Activated CD4-positive, CD25-positive, alpha-beta regulatory T cell treated with anti-CD3 and anti-CD28 coated beads, Interleukin-2, amount 50 U/mL, for 72 hours (primary cell): Measurements from ENCODE around the gene CRYBB1.

ENCODE experiments used
- DNase-seq: peaks from one replicate; pipeline ENCODE4 v3.0.0; 2021

Gene CRYBB1

DNA sequence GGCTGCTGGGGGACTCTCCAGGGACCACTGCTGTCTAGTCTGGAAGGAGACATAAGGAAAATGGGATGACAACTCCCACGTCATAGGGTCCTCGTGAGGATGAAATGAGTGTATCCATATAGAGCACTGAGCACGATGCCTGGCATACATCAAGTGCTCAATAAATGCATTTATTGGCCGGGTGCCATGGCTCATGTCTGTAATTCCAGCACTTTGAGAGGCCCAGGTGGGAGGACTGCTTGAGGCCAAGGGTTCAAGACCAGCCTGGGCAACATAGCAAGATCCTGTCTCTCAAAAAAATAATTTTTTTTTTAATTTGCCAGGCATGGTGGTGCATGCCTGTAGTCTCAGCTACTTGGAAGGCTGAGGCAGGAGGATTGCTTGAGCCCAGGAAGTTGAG is 15.7 kb downstream of the CRYBB1 start:
- DNase-seq: no peak

- DNase-seq: no peak
These were observed 16.1 kb downstream of the CRYBB1 start for GRCh38 chr22:26601726-26602125.

- no peak for DNase-seq
These were observed 18.3 kb downstream of the CRYBB1 start for GRCh38 chr22:26599505-26599904.

DNA sequence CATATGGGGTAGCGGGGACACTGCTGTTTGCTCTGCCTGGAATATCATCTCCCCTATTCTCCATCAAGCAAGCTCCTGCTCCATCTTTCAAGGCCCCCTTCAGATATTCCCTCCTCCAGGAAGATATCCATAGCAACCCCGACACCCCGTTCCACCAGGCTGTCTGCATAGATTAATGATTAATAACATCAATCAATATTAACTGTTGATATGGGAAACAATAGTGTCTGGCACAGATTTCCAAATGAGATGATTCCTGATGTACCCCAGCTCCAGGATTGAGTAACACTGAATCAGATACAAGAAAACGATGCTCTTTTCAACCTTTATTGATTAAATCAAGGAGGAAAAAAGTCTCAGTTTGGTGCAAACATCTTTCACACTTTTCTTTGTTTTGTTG is 20.3 kb downstream of the CRYBB1 start:
- no peak for DNase-seq

DNA sequence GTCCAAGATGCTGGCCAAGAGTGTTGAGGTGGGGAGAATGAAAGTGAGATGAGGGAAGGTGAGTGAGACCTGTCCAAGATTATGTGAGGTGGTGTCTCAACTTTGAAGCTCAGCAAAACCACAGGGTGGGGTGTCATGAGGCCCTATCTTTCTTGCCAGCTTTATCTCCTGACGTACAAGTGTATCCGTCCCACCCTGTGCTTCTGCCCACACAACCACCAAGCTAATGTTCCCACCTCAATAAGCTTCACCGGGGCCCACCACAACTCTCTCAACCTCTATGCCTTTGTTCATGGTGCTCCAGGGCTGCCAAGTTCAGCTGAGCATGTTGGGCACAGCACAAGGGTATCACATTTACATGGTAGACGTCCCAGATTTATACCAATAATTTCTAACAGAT is 20.8 kb downstream of the CRYBB1 start:
- no peak for DNase-seq

- DNase-seq: no peak
These were observed 24.1 kb downstream of the CRYBB1 start for GRCh38 chr22:26593763-26594162.

DNA sequence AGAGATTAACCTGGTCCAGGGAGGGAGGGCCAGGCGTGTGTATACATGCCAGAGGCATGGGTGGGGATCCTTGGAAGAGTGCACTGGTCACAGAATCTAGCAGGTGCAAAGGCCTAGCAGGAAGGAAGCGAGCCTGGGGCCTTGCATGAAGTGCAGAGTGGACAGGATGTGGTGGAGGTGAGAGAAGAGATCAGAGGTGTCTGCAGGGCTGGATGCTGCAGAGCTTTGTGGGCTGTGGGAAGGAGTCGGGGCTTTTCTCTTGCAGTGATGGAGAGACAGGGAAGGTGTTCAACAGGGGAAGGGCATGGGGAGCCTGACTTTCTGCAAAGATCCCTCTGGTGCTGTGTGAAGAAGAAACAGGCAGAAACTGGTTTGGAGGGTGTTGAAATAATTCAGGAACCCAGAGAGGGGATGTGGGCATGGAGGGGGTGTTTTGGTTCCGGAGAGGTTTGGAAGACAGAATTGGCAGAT is 25.4 kb downstream of the CRYBB1 start:
- peak; percentile 38 for DNase-seq

- DNase-seq: peak; percentile 83
These were observed 27.7 kb downstream of the CRYBB1 start, which contains the start of gene TPST2 for GRCh38 chr22:26589845-26590736. TSS of gene TPST2 (minus strand) at chr22:26590132. CDS start at chr22:26541630, 48,502 bp downstream.

DNA sequence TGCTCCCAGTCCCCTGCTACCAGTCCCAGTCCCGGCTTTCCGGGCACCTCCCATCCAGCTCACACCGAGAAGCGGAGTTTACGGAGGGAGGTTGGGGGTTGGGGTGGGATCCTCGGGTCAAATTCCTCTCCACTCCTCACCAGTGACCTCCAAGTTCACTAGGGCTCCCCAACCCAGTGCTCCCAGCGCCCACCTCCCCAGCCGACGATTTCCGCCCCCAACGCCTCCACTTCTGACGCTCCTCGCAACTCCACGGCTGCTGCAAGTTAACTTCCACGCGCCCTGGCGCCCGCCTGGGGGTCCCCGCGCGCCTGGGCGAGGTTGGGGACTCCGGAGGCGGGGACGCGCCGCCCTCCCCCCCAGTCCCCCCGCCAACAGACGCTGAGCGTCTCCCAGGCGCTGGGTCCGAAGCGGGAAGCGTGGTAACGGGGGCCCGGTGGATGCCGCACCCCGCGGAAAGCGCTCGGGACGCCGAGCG is 28.4 kb downstream of the CRYBB1 start:
- no peak for DNase-seq

DNA sequence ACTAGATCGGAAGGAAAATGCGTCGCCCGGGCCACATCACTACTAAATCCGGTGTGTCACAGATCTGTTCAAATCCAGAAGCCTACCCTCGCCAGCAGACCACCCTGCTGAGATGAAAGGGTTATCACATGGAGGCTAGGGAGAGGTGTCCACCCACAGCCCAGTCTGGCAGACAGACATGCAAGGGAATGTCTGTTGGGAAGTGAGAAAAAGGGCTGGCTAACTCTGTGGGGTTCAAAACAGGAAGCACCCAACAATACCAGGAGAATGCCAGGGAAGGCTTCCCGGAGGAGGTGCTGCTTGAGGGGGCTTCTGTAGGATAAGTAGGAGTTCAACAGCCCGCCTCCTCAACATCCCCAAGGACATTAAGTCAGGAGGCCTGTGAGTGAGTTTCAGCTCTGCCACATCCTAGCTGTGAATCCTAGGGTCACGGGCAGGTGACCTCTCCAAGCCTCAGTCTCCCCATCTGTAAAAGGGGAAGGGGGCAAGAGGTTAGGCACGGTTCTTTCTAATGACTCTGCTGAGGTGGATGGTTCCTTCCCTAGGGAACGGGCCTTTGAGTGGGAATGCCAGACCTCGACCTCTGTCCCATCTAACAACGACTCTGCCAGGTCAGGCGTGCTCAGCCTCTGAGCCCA is 29.0 kb downstream of the CRYBB1 start:
- no peak for DNase-seq

- DNase-seq: no peak
These were observed 29.7 kb downstream of the CRYBB1 start for GRCh38 chr22:26587991-26588613.

DNA sequence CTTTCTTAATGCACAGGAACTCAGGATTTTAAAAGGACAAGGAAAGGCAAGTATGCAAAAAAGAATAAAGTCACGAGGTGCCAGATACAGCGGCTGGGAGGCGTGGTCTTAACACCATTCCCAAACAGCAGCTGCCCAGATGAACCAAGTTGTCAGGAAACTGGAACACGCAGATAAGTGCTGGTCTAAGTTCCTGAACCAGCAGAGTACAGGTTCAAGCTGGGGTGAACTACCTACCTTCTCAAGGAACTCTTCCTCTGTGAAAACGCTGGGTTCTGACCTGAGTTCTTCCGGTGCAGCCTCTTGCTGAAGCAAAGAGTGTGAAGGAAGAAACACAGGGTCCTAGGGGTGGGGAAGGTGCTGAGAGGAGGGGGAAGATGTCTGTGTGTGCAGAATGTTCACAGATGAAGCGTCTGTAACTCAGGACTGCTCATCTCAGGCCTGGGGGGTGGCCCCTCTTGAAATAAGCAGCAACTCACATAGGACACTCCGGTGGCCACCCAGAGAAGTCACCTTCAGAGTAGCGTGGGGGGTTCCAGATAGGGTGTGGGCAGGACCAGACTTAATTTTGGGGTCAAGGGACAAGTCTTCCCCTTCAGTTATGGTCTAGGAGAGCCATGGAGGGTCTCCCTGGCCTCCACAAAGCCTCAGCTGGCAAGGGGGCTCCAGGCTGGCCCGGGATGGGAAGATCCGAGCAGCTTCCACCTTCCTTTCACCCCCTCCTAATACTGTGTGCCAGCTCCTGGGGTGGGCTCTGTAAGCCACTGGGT is 31.1 kb downstream of the CRYBB1 start:
- DNase-seq: no peak

- DNase-seq: no peak
These were observed 32.6 kb downstream of the CRYBB1 start for GRCh38 chr22:26585104-26585790.

- DNase-seq: no peak
These were observed 33.8 kb downstream of the CRYBB1 start for GRCh38 chr22:26584010-26584409.

DNA sequence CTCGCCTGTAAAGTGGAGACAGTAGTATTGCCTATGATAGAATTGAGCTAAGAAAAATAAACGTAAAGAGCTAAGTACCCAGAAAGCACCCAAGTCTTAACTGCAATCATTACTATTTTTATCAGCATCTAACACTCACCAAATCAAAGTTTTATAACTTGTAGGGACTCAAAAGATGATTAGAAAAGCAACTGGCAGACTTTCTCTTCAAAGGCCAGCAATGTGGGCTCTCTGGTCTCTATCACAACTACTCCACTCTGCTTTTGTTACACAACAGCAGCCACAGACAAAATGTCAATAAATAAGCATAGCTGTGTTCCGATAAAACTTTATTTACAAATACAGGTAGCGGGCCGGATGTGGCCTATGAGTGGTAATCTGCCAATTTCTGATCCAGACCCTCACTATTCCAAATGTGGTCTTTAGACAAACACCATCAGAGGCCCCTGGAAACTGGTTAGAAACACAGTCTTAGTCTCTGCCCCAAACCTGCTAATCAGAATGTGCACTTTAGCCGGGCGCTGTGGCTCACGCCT is 36.1 kb downstream of the CRYBB1 start:
- DNase-seq: no peak

- DNase-seq: no peak
These were observed 36.8 kb downstream of the CRYBB1 start for GRCh38 chr22:26581026-26581425.

DNA sequence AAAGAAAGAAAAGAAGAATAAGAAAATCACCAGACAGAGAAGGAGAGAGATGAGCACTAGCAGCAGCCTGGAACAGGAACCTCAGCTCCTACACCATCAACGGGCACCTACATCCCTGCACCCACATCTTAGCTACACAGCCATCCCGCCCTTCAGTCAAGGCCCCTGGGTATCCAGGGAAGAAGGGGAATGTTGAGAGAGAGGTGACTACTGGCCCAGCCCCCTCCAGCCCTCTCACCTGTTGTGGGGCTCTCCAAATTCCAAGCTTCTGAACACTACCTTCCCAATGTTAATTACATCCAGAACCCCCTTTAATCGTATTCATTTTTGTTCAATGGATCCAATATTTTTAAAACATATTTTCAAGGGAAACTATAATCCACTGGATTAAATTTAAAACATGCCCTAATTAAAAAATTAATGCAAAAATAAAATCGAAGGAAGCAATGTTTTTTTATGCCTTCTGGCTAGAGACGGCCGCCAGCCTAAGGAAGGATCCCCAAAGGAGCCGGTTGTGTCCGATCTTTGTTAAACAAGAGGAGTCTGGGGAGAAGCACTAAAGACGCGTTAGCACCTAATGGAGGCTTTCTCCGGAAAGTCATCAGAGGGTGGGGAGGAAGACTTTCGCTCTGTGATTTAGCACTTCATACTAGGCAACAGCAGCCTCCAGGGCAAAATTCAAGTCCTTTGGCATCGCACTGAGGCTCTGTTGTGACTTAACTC is 37.4 kb downstream of the CRYBB1 start:
- DNase-seq: no peak

DNA sequence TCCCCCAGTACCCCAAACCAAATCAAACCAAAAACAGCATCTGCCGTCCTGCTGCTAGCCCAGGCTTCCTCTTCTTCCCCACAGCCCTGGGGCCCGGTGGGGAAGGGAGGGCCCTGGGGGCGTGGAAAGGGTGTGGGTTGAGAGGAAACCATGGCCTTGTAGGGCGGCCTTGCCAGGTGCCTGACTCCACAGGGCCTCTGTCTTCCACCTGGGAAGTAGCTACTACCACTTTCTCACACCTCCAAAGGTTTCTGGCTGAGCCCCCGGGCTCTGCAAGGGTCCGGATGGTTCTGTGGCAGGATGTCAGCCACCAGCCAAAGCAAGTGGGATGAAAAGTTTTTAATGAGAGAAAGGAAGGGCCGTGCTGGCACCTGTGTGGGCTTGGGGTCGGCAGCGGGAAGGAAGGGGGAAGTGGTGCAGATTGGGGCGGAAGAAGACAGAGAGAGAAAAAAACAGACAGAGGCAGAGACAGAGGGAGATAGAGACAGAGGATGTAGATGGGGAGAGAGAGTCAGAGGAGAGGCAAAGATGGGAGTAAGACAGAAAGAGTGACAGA is 38.4 kb downstream of the CRYBB1 start:
- peak; percentile 54 for DNase-seq

DNA sequence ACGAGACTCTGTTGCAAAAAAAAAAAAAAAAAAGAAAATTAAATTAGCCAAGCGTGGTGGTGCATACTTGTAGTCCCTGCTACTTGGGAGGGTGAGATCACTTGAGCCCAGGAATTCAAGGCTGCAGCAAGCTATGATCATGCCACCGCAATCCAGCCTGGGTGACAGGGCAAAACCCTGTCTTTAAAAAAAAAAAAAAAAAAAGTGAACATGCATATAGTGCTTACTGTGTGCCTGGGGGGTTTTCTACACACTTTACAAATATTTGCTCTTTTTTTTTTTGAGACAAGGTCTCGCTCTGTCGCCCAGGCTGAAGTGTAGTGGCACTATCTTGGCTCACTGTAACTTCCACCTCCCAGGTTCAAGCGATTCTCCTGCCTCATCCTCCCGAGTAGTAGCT is 40.7 kb downstream of the CRYBB1 start:
- no peak for DNase-seq

- no peak for DNase-seq
These were observed 41.7 kb downstream of the CRYBB1 start for GRCh38 chr22:26576026-26576680.
